LNCAP (cell line): ENCODE results near the gene ZNF600.

ENCODE experiments used
- CTCF ChIP-seq: fragments of 450-650 bp; IDR thresholded peaks from 2 replicates; pipeline ENCODE4 v1.5.1; 2017; ENCODE audit warnings: mild to moderate bottlenecking

The ZNF600 gene

GRCh38 chr19:52716522-52716921, 70.1 kb downstream of the ZNF600 start:
- TF ChIP-seq CTCF, result no peak
